GM23338 (cell line): ENCODE data around the gene SRA1. TPM values are rescaled to one million over a fixed set of nuclear protein-coding genes. Genes with fewer than 3 reads are reported as not detected.

Experiments used
- ATAC-seq: fragments of 200-7000 bp; cut with Tn5 transposase; 3 replicates; pipeline ENCODE4 v1.9.1; 2020
- DNase-seq: peaks from one replicate; pipeline ENCODE4 v3.0.0-alpha.2; 2015; ENCODE audit warnings: low spot score
- H2AFZ ChIP-seq: fragments of 200-600 bp; sonication (generic); 2 replicates; pipeline ENCODE4 v1.8.0; 2016; ENCODE audit warnings: antibody characterized with exemption, mild to moderate bottlenecking, moderate library complexity
- H3F3A ChIP-seq: fragments of 200-600 bp; sonication (generic); replicated peaks from 2 replicates; pipeline ENCODE4 v1.8.0; 2017; ENCODE audit warnings: antibody characterized with exemption, mixed run types, low read depth
- H3K27ac ChIP-seq: fragments of 200-600 bp; sonication (generic); 2 replicates; pipeline ENCODE4 v1.6.1; 2016; ENCODE audit warnings: low read depth
- H3K27me3 ChIP-seq: fragments of 200-600 bp; sonication (generic); 2 replicates; pipeline ENCODE4 v1.8.0; 2016; ENCODE audit warnings: mild to moderate bottlenecking, mixed run types, moderate library complexity; ENCODE audit not compliant: insufficient read depth
- H3K36me3 ChIP-seq: fragments of 200-600 bp; sonication (generic); 2 replicates; pipeline ENCODE4 v1.8.0; 2016; ENCODE audit warnings: mild to moderate bottlenecking; ENCODE audit not compliant: insufficient read depth
- H3K4me1 ChIP-seq: fragments of 200-600 bp; sonication (generic); 2 replicates; pipeline ENCODE4 v1.8.0; 2016; ENCODE audit warnings: mild to moderate bottlenecking, moderate library complexity; ENCODE audit not compliant: insufficient read depth
- H3K4me2 ChIP-seq: fragments of 200-600 bp; sonication (generic); 2 replicates; pipeline ENCODE4 v1.7.1; 2017; ENCODE audit warnings: mixed run types
- H3K4me3 ChIP-seq: fragments of 200-600 bp; sonication (generic); 2 replicates; pipeline ENCODE4 v1.6.1; 2016; ENCODE audit warnings: mixed run types
- H3K79me2 ChIP-seq: fragments of 200-600 bp; sonication (generic); replicated peaks from 2 replicates; pipeline ENCODE4 v1.8.0; 2017; ENCODE audit warnings: mild to moderate bottlenecking; ENCODE audit not compliant: insufficient read depth
- H3K9me2 ChIP-seq: fragments of 200-600 bp; sonication (generic); 2 replicates; pipeline ENCODE4 v1.8.0; 2017; ENCODE audit not compliant: insufficient read depth
- H4K20me1 ChIP-seq: fragments of 200-600 bp; sonication (generic); replicated peaks from 2 replicates; pipeline ENCODE4 v1.8.0; 2017; ENCODE audit warnings: mild to moderate bottlenecking; ENCODE audit not compliant: insufficient read depth
- H3K27ac Mint-ChIP-seq: 2 replicates; pipeline ENCODE4 v1.8.0; 2020; ENCODE audit warnings: inconsistent platforms, mild to moderate bottlenecking, moderate library complexity, mixed read lengths
- H3K27me3 Mint-ChIP-seq: 3 replicates; pipeline ENCODE4 v1.8.0; 2022; ENCODE audit warnings: low read depth, mild to moderate bottlenecking, moderate library complexity, mixed read lengths, inconsistent platforms; ENCODE audit not compliant: insufficient read depth, poor library complexity
- H3K36me3 Mint-ChIP-seq: 3 replicates; pipeline ENCODE4 v1.8.0; 2021; ENCODE audit warnings: low read depth, mild to moderate bottlenecking, inconsistent platforms, moderate library complexity, mixed read lengths
- H3K4me1 Mint-ChIP-seq: 3 replicates; pipeline ENCODE4 v1.8.0; 2020; ENCODE audit warnings: mild to moderate bottlenecking, inconsistent platforms, mixed read lengths
- H3K4me3 Mint-ChIP-seq: 3 replicates; pipeline ENCODE4 v1.8.0; 2021; ENCODE audit warnings: moderate library complexity, mild to moderate bottlenecking, inconsistent platforms, mixed read lengths
- H3K9me3 Mint-ChIP-seq: 3 replicates; pipeline ENCODE4 v1.8.0; 2020; ENCODE audit warnings: moderate library complexity, mild to moderate bottlenecking, inconsistent platforms, mixed read lengths
- CREB1 ChIP-seq: fragments of 250-450 bp; sonication (Bioruptor Pico); IDR thresholded peaks from 2 replicates; pipeline ENCODE4 v1.5.0; 2020; ENCODE audit warnings: low read depth, mild to moderate bottlenecking, moderate library complexity
- CTCF ChIP-seq, 2 experiments: fragments of 200-600 bp in 1 of 2; sonication (generic) in 1 of 2; conservative IDR thresholded peaks; 2 replicates each; pipeline versions ENCODE4 v1.5.1 to v1.6.1; 2016 to 2017; ENCODE audit warnings: antibody characterized with exemption in 2 of 2, low read depth in 2 of 2, mild to moderate bottlenecking in 2 of 2, moderate library complexity in 1 of 2
- ETS1 ChIP-seq: IDR thresholded peaks from 2 replicates; pipeline ENCODE4 v1.6.1; 2016; ENCODE audit warnings: antibody characterized with exemption
- EZH2 ChIP-seq: fragments of 200-600 bp; sonication (generic); IDR thresholded peaks from one replicate; pipeline ENCODE4 v1.8.0; 2017; ENCODE audit warnings: antibody characterized with exemption, mild to moderate bottlenecking, low read depth; ENCODE audit not compliant: unreplicated experiment
- EZH2phosphoT487 ChIP-seq: fragments of 200-600 bp; sonication (generic); IDR thresholded peaks from one replicate; pipeline ENCODE4 v1.8.1; 2018; ENCODE audit warnings: antibody characterized with exemption; ENCODE audit not compliant: unreplicated experiment
- JUNB ChIP-seq: IDR thresholded peaks from one replicate; pipeline ENCODE4 v1.6.1; 2016; ENCODE audit warnings: antibody characterized with exemption; ENCODE audit not compliant: unreplicated experiment
- NANOG ChIP-seq: IDR thresholded peaks from 2 replicates; pipeline ENCODE4 v1.6.1; 2016; ENCODE audit warnings: antibody characterized with exemption, borderline replicate concordance
- POLR2AphosphoS5 ChIP-seq: IDR thresholded peaks from 2 replicates; pipeline ENCODE4 v1.6.1; 2016; ENCODE audit warnings: antibody characterized with exemption, low read depth
- REST ChIP-seq: IDR thresholded peaks from one replicate; pipeline ENCODE4 v1.6.1; 2018; ENCODE audit warnings: antibody characterized with exemption; ENCODE audit not compliant: unreplicated experiment
- STAT1 ChIP-seq: IDR thresholded peaks from one replicate; pipeline ENCODE4 v1.6.1; 2016; ENCODE audit warnings: antibody characterized with exemption; ENCODE audit not compliant: unreplicated experiment
- ZNF114 ChIP-seq: fragments of 250-450 bp; sonication (Bioruptor Pico); IDR thresholded peaks from 2 replicates; pipeline ENCODE4 v1.5.0; 2020; ENCODE audit warnings: mild to moderate bottlenecking, moderate library complexity
- ZNF331 ChIP-seq: fragments of 250-450 bp; sonication (Bioruptor Pico); IDR thresholded peaks from 2 replicates; pipeline ENCODE4 v1.5.0; 2020; ENCODE audit warnings: low read depth, mild to moderate bottlenecking, moderate library complexity
- ZNF462 ChIP-seq: fragments of 250-450 bp; sonication (Bioruptor Pico); IDR thresholded peaks from 2 replicates; pipeline ENCODE4 v1.5.0; 2020; ENCODE audit warnings: mild to moderate bottlenecking, moderate library complexity
- polyA plus RNA-seq: library from polyadenylated mRNA; unstranded; fragments of >200 nt; fragmentation: Nextera tagmentation; extraction: Ambion mirVana; gene quantifications from 2 replicates; pipeline ENCODE4 v1.2.1, GENCODE V29; 2016
- total RNA-seq: library from RNA; depleted of rRNA; stranded (reverse); fragments of >200 nt; shearing (Covaris generic); gene quantifications from 2 replicates; pipeline ENCODE4 v1.2.3, GENCODE V29; 2014

Gene SRA1
- total and polyA plus RNA-seq, 2 experiments from 2014 or later, result 38.4 to 74.7 TPM

GRCh38 chr5:140587495-140587894, 30.2 kb upstream of the SRA1 start:
- Mint-ChIP-seq H3K4me3 (no peak overlapping the region), H3K36me3 (no peaks in the 10 kb centered on the region), H3K9me3 (peaks cover 5% of the 10 kb centered on the region; the same call in 1 of the 3 replicates), H3K27ac (no peak overlapping the region), H3K4me1 (no peaks in the 10 kb centered on the region), H3K27me3 (no peaks in the 10 kb centered on the region)
- H3K9me2 ChIP-seq, result no peaks in the 10 kb centered on the region
- no peaks in the 10 kb centered on the region for H3K4me1 ChIP-seq
- H4K20me1 ChIP-seq, result no peaks in the 10 kb centered on the region
- ATAC-seq (no peak), DNase-seq (no peak)
- no peaks in the 10 kb centered on the region for H3K27me3 ChIP-seq
- no peaks in the 10 kb centered on the region for H3F3A ChIP-seq
- H2AFZ ChIP-seq, result no peak overlapping the region
- H3K79me2 ChIP-seq, result no peaks in the 10 kb centered on the region
- TF ChIP-seq EZH2phosphoT487 (no peak), ZNF331 (no peak), CTCF (conservative IDR thresholded peaks at IDR 0.05; ENCODE audit: low read depth in 2 of 2) (no peak), JUNB (no peak), ZNF114 (CRISPR knock-in tag) (no peak), ETS1 (no peak), CREB1 (CRISPR knock-in tag) (no peak), ZNF462 (CRISPR knock-in tag) (no peak), STAT1 (no peak), NANOG (no peak), REST (no peak), POLR2AphosphoS5 (no peak), EZH2 (no peak)
- H3K4me3 ChIP-seq, result no peak overlapping the region
- H3K27ac ChIP-seq, result no peak overlapping the region
- H3K36me3 ChIP-seq, result no peaks in the 10 kb centered on the region
- H3K4me2 ChIP-seq, result no peak overlapping the region
